HG02943 (cell line): ENCODE results near the gene CETP.
"Not testable (repeated sequence)": the region's sequence is repeated elsewhere in the genome, so short reads cannot be mapped to it uniquely, and the experiment has no call there.

ENCODE experiments used
- ATAC-seq: cut with Tn5 transposase; IDR thresholded peaks from one replicate; pipeline ENCODE4 v1.9.1; 2021; ENCODE audit warnings: mild to moderate bottlenecking, low read depth, moderate library complexity; ENCODE audit not compliant: unreplicated experiment

CETP gene

GRCh38 chr16:56933828-56934598, 27.7 kb upstream of the CETP start:
- no peak for ATAC-seq

GRCh38 chr16:56934599-56935145, 27.1 kb upstream of the CETP start:
- ATAC-seq, result not testable (repeated sequence)

- ATAC-seq, result no peak
These were observed 26.5 kb upstream of the CETP start for GRCh38 chr16:56935201-56935600.

DNA sequence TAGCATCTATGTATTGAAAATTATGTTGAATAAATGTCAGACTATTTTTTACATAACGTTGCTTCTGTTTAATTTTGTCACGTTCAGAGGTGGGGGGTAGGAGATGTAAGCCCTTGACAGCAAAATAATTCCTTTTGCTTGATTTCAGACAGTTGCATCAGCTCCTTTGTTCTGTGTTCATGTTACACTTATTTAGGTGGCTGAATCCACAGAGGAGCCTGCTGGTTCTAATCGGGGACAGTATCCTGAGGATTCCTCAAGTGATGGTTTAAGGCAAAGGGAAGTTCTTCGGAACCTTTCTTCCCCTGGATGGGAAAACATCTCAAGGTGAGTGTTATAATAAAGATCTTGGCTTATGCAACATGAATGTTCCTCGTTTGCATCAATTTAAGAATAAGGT, 25.3 kb upstream of the CETP start:
- ATAC-seq, result no peak

DNA sequence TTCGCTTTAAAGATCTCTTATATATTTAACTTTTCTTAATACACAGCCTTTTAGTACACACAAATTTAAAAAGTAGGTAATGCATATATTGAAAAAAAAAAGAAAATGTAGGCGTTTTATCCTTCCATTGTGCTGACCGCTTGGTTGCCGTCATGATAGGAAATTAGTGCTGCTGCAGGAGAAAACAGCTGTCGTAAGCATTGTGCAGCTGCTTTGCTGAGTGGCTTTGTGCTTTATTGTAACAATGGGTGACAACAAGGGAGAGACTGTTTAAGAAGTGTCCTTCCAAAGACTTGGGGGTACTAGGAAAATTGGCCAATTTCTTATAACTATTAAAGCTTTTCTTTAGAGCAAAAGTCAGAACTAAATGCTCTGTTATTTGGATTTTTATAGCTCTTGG, 24.8 kb upstream of the CETP start:
- ATAC-seq, result no peak

- ATAC-seq, result no peak
These were observed 22.9 kb upstream of the CETP start for GRCh38 chr16:56938664-56939513.

DNA sequence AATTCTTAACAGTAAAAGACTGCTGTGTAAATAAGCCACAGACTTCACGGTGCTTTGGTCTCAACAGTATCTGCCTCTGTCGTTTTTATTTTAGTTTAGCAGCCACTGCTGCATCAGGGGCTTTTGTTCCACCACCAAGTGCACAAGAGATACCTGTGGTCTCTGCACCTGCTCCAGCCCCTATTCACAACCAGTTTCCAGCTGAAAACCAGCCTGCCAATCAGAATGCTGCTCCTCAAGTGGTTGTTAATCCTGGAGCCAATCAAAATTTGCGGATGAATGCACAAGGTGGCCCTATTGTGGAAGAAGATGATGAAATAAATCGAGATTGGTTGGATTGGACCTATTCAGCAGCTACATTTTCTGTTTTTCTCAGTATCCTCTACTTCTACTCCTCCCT, 21.9 kb upstream of the CETP start:
- no peak for ATAC-seq

GRCh38 chr16:56941092-56941491, 20.7 kb upstream of the CETP start:
- ATAC-seq, result no peak

GRCh38 chr16:56941856-56942331, 19.9 kb upstream of the CETP start:
- no peak for ATAC-seq

DNA sequence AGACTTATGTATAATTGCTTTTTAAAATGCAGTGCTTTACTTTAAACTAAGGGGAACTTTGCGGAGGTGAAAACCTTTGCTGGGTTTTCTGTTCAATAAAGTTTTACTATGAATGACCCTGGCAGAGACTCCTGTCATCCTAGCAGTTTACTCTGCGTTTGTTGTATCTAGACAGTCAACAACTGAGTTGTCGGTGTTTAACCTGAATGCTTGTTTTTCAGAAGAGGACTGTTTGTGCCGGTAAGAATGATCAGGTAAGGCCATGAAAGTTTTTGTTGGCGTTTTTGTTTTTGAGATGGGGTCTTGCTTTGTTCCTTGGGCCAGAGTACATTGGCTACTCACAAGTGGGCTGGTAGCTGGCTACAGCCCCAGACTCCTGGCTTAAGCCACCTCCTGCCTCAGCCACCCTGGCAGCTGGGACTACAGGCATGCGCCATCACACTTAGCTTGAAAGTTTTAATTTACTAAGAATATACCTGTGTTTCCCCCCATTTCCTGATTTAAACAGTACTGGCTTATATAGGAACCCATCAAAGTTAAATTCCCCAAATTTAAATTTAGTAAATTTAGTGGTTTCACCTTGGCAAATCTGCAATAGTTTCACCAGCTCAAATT, 17.9 kb upstream of the CETP start:
- no peak for ATAC-seq

GRCh38 chr16:56944954-56945839, 16.6 kb upstream of the CETP start:
- ATAC-seq, result no peak

DNA sequence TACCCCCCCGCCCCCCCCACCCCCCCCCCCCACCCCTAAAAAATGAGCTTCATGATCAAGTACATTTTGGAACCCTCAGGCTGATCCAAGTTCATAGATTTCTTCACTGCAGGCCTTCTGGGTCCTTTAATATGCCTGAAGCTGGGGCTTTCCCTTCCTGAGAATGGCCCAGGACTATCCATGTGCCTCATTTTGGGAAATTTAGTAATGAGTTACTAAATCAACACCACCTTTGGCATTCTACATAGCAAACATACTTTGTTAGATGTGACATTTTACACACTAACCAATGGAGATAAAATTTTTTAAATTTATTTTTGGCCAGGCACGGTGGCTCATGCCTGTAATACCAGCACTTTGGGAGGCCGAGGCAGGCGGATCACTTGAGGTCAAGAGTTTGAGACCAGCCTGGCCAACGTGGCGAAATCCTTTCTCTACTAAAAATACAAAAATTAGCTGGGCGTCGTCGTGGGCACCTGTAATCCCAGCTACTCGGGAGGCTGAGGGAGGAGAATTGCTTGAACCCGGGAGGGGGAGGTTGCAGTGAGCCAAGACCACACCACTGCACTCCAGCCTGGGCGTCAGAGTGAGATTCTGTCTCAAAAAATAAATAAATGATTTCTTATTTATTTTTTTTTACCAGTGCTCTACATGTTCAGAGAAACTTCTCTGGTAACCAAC, 15.8 kb upstream of the CETP start:
- no peak for ATAC-seq

DNA sequence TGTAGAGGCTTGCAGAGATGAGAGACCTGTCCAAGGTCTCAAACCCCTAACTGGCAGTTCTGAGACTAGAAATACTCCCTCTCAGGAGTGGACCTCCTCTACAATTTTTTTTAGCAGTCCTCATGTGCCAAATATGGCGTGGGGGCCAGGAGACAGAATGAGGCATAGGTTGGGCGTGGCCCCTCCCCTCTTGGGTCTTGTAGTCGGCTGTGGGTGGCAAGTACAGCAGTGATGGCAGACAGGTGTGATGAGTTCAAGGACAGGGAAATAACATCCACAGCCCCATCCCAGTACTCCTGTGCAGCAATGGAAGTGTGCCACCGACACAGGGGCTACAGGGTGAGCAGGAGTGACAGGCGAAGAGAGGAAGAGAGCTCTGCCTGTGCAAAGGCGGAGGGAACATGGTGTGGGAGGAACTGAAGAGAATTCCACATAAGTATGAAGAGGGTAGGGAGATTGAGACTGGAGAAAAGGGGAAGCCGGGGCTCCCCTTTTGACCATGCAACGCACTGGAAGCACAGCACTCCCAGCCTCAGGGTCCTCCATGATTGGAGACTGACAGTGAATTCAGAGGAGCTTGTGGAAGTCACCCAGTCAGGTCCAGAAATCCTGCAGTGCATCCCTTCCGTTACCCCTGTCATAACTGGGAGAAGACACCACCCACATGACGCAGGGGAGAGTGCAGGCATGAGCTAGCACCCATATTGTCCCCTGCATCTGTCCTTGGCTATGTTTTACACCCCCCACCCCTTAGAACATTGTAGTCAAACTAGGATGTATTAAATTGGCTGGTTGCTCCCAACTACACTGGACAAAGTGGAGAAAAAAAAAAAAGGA, 14.8 kb upstream of the CETP start:
- no peak for ATAC-seq

DNA sequence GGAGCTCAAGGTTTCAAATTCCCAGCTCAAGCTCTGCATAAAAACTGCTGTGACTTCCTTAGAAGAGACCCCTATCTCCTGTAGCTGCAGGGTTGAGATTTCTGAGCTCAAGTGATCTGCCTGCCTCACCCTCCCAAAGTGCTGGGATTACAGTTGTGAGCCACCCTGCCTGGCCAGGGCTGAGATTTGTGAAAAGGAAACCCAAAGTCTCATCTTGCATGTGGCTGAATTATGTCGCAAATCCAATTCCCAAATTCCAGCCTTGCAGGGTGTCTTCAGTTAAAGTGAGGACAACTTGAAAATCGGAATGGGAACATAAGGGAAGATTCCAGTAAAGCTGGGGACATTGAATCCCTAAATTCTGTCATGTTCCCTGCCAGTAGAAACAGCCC, 14.2 kb upstream of the CETP start:
- no peak for ATAC-seq

- no peak for ATAC-seq
These were observed 13.5 kb upstream of the CETP start for GRCh38 chr16:56948234-56948633.

- no peak for ATAC-seq
These were observed 11.7 kb upstream of the CETP start for GRCh38 chr16:56950051-56950450.

GRCh38 chr16:56950455-56950854, 11.3 kb upstream of the CETP start:
- ATAC-seq, result no peak

- peak; percentile 50 for ATAC-seq
These were observed 10.6 kb upstream of the CETP start for GRCh38 chr16:56950881-56951771.
